RWPE1 (cell line): Measurements from ENCODE around the gene PRDM10.
"Not testable (repeated sequence)": the region's sequence is repeated elsewhere in the genome, so short reads cannot be mapped to it uniquely, and the experiment has no call there.

Experiments
- CTCF ChIA-PET: fragments of 350-600 bp; sonication (Branson Sonifier 250); formaldehyde crosslinking; extraction: SDS; loops from one replicate; lab custom pipeline; 2021; lab: Yijun Ruan, JAX
- POLR2A ChIA-PET: fragments of 400-600 bp; formaldehyde crosslinking; extraction: SDS; loops from one replicate; lab custom pipeline; 2020; ENCODE audit warnings: antibody characterized with exemption; ENCODE audit not compliant: low non-redundant PET; lab: Yijun Ruan, JAX
- DNase-seq: peaks from one replicate; pipeline ENCODE4 v3.0.0; 2012; ENCODE audit warnings: low spot score
- H3K27ac ChIP-seq: fragments of 450-650 bp; 2 replicates; pipeline ENCODE4 v1.5.1; 2017
- TF ChIP-seq, protein P1 (sequence below): fragments of 450-650 bp; conservative IDR thresholded peaks from 2 replicates; pipeline ENCODE4 v1.5.1; 2017; ENCODE audit warnings: low read depth, mild to moderate bottlenecking

PRDM10 gene

DNA sequence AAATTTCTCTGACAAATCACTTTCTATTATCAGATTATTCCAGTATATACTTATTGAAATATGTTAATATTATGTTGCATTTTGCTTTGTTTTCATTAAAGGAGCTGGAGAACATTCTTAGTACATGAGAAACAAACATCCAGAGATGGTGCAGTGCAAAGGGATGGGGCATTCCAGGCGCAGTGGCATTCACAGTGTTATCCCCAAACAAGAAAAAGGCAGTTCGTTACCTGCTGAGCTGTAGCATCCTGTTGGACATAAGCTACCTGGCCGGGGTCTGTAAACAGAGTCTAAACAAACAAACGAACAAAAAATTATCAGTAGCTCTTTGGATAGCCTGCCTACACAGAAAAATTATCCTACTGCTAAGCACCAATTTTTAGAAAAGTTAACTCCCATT is 47.4 kb downstream of the PRDM10 start:
- DNase-seq, result no peak
- ChIA-PET POLR2A (no interaction called here), CTCF (interaction anchor here (1.2 kb wide), 1 partner anchor 176 kb away, joined by 3 read pairs; no protein-coding TSS in a partner anchor)
- TF ChIP-seq, protein P1, sequence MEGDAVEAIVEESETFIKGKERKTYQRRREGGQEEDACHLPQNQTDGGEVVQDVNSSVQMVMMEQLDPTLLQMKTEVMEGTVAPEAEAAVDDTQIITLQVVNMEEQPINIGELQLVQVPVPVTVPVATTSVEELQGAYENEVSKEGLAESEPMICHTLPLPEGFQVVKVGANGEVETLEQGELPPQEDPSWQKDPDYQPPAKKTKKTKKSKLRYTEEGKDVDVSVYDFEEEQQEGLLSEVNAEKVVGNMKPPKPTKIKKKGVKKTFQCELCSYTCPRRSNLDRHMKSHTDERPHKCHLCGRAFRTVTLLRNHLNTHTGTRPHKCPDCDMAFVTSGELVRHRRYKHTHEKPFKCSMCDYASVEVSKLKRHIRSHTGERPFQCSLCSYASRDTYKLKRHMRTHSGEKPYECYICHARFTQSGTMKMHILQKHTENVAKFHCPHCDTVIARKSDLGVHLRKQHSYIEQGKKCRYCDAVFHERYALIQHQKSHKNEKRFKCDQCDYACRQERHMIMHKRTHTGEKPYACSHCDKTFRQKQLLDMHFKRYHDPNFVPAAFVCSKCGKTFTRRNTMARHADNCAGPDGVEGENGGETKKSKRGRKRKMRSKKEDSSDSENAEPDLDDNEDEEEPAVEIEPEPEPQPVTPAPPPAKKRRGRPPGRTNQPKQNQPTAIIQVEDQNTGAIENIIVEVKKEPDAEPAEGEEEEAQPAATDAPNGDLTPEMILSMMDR, result no peak
- H3K27ac ChIP-seq, result no peak overlapping the region

DNA sequence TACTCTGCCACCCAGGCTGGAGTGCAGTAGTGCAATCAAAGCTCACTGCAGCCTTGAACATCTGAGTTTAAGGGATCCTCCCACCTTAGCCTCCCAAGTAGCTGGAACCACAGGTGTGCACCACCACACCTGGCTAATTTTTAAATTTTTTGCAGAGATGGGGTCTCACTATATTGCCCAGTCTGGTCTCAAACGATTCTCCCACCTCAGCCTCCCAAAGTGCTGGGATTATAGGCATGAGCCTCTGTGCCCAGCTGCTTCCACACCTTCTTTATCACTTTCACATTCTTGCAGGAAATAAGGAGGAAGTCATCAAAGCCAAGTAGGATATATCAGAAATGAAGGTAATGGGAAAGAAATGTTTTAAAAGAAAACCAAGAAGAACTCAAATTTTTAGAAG is 47.9 kb downstream of the PRDM10 start:
- H3K27ac ChIP-seq, CTCF ChIA-PET, POLR2A ChIA-PET, DNase-seq: not testable (repeated sequence)

DNA sequence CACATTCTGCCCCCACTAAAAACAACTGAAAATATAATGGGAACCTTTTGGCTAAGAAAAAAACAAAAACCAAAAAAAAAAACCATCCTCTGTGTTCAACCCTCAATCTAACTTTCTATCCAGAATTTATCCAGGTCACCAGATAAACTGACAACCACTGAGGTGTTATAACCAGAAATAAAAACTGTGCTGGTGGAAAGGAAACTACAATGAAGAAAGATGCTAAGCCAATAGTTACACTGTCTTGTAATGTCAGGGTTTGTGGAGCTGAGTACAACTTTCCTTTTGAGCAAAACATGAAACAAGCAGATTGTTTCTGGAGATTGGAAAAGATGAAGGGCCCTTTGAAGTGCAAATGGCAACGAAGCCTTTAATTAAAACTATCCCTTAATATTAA is 50.8 kb downstream of the PRDM10 start:
- no peak for DNase-seq
- TF ChIP-seq, protein P1, result no peak
- CTCF ChIA-PET, result interaction anchor here (0.6 kb wide), 1 partner anchor 576 kb away, joined by 3 read pairs; no protein-coding TSS in a partner anchor
- POLR2A ChIA-PET, result no interaction called here
- H3K27ac ChIP-seq, result no peak overlapping the region

DNA sequence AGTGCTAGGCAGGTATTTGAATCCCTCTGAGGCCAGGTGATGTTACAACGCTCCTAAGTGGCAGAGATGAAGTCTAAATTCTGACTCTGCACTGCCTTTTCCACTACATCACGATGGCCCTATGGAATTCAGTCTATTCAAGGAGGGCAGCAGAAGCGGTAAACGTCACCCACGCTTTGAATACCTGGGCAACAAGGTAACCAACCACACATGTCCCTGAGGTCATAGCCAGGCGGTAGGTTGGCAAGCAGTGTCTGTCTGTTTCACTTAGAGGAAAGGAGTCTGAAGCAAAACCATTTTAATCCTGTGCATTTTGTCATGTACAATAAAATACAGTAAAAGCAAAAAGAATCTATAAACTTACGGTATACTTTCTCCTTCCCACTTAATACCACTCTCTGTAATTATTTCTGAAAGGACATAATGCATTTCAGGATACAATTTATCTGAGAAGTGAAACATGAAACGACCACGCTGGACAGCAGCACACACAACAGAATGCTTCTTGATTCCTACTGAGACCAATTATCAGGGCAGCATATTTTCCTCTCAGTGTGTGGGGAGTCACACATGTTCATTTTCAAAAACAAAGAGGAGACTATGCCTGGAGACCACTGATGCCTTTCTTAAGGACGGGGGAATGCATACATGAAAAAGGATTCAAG is 51.3 kb downstream of the PRDM10 start:
- POLR2A ChIA-PET, result no interaction called here
- TF ChIP-seq, protein P1, result no peak
- CTCF ChIA-PET, result no interaction called here
- H3K27ac ChIP-seq, result no peak overlapping the region
- no peak for DNase-seq

DNA sequence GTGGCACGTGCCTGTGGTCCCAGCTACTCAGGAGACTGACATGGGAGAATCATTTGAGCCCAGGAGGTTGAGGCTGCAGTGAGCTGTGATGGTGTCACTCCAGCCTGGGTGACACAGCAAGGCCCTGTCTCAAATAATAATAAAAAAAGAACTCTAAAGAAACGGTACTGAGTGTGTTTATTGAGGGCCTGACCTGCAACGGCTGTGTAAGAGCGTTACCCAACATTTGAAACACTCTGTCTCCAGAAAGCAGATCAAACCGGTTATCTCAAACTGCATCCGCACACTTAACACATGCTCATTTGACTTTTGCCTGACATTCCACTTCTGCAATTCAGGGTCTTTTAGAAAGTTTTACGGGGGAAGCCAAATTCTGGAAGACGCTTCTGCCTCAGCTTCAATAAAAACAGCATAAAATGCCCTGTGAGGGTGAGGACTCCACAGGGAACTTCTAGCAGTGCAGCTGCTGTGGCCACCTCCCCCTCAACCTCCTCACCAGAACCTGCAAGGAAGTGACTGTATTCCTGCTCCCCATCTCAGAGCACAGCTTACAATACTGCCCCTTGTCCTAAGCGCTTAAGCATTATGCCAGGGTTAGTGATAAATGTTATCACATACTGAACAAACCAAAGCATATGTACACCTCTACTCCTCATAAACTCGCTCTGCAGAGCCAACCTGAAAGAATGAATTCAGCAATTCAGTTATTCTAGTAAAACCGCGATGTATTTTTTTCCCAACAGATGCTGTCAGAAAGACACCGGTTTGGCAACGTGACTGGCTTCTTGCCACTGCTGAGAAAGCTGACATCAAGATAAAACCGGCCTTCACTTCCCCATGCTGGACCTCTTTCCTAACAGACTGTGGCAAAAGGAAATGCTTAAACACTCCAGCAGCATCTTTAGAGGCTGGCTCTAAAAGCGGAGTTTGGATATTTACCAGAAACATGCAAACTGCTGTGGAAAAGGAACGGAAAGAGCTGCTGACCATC is 52.2 kb downstream of the PRDM10 start:
- H3K27ac ChIP-seq, result no peak overlapping the region
- ChIA-PET CTCF (no interaction called here), POLR2A (interaction anchor here (0.6 kb wide), 1 partner anchor 41 kb away, joined by 3 read pairs; no protein-coding TSS in a partner anchor)
- TF ChIP-seq, protein P1, result no peak
- no peak for DNase-seq

DNA sequence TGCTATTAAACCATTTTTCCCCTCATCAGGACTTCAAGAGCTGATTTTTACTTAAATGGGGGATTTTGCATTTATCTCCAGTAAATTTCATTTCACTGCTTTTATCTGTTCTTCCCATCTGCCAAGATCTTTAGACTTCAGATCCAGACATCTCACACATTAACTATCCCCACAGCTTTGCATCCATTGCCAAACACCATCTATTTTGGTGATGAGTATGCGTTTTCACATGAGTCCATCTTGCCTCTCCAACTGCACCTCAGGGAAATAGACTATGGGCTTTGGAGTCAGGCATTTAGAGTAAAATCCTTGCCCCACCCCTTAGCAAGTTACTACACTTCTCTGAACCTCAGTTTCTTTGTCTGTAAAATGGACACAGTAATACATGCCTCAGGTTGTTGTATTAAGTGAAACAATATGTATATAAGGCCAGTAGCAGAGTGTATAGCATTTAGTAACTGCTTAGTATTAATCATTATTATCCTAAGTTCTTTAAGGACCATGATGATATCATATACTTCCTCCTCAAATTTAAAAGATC is 53.6 kb downstream of the PRDM10 start:
- CTCF ChIA-PET, result no interaction called here
- DNase-seq, result no peak
- POLR2A ChIA-PET, result no interaction called here
- TF ChIP-seq, protein P1, result no peak
- H3K27ac ChIP-seq, result no peak overlapping the region
